GM12801 (cell line): ENCODE results near the gene BRD9.

Experiments
- CTCF ChIP-seq: IDR thresholded peaks from one replicate; pipeline ENCODE4 v1.5.1; 2011; ENCODE audit warnings: control low read depth; ENCODE audit not compliant: insufficient read length; ENCODE audit errors: extremely low read depth

Gene BRD9

GRCh38 chr5:873328-873727, 19.3 kb downstream of the BRD9 start:
- no peak for TF ChIP-seq CTCF

GRCh38 chr5:872301-872700, 20.3 kb downstream of the BRD9 start:
- no peak for TF ChIP-seq CTCF

- TF ChIP-seq CTCF: no peak
Observed at GRCh38 chr5:871596-872298, 20.9 kb downstream of the BRD9 start.

GRCh38 chr5:870956-871355, 21.6 kb downstream of the BRD9 start:
- TF ChIP-seq CTCF: no peak

GRCh38 chr5:868428-869135, 24.0 kb downstream of the BRD9 start:
- no peak for TF ChIP-seq CTCF

GRCh38 chr5:867300-867870, 25.2 kb downstream of the BRD9 start:
- TF ChIP-seq CTCF: no peak

GRCh38 chr5:865771-866170, 26.8 kb downstream of the BRD9 start:
- no peak for TF ChIP-seq CTCF
